Stimulated activated CD4-positive, alpha-beta T cell treated with anti-CD3 and anti-CD28 coated beads, TNF-alpha, amount 100 ng/mL, for 24 hours (primary cell): ENCODE measurements around the gene EFNB1.

Source experiments
- DNase-seq, 3 experiments: peaks; one replicate each; pipeline ENCODE4 v3.0.0-alpha.2; 2020; ENCODE audit warnings: low read depth in 3 of 3

The EFNB1 gene

GRCh38 chrX:68883800-68884199, 55.0 kb downstream of the EFNB1 start:
- no peak for DNase-seq

GRCh38 chrX:68889249-68889648, 60.4 kb downstream of the EFNB1 start:
- no peak for DNase-seq
